ENCODE results near the gene LRRC1.

DNA sequence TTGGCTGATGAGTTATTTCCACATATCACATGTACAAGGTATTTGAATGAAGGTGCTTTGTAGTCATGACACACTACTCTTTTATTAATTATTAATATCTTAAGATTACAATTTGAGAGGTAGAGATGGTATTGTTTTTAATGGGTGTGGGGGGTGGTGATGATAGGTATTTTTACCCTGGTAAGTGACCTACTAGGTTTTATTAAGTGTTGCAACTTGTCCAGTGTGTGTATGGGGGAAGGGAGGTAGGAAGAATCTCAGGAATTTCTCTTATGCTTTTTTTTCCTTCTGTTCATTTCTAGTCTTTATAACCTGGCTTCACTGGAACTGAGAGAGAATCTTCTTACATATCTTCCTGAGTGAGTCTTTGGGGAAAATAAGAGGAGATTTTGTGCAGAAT lies 101.4 kb downstream of the LRRC1 start:
- TF ChIP-seq, protein P1, sequence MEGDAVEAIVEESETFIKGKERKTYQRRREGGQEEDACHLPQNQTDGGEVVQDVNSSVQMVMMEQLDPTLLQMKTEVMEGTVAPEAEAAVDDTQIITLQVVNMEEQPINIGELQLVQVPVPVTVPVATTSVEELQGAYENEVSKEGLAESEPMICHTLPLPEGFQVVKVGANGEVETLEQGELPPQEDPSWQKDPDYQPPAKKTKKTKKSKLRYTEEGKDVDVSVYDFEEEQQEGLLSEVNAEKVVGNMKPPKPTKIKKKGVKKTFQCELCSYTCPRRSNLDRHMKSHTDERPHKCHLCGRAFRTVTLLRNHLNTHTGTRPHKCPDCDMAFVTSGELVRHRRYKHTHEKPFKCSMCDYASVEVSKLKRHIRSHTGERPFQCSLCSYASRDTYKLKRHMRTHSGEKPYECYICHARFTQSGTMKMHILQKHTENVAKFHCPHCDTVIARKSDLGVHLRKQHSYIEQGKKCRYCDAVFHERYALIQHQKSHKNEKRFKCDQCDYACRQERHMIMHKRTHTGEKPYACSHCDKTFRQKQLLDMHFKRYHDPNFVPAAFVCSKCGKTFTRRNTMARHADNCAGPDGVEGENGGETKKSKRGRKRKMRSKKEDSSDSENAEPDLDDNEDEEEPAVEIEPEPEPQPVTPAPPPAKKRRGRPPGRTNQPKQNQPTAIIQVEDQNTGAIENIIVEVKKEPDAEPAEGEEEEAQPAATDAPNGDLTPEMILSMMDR (IDR thresholded peaks at IDR 0.05 in 8 of 11, conservative IDR thresholded peaks at IDR 0.05 in 3 of 11) = no peak
- TF ChIP-seq POLR2A (IDR thresholded peaks at IDR 0.05) = no peak

Measured in spleen (tissue), 7 donors.